B cell (primary cell): ENCODE data around the gene ADGRV1. TPM values are rescaled to one million over a fixed set of nuclear protein-coding genes. Genes with fewer than 3 reads are reported as not detected.

Source experiments
- ATAC-seq: fragments of 200-7000 bp; cut with Tn5 transposase; one replicate; pipeline ENCODE4 v1.10.0; 2021; ENCODE audit warnings: low read depth, mild to moderate bottlenecking, moderate number of reproducible peaks, moderate library complexity
- CTCF ChIA-PET: fragments of 350-600 bp; sonication (Branson Sonifier 250); formaldehyde crosslinking; loops from one replicate; lab custom pipeline; 2021; ENCODE audit warnings: antibody characterized with exemption, inconsistent platforms; lab: Charles Lee
- POLR2A ChIA-PET: fragments of 350-600 bp; sonication (Branson Sonifier 250); formaldehyde crosslinking; loops from one replicate; lab custom pipeline; 2021; ENCODE audit warnings: antibody characterized with exemption; lab: Charles Lee
- DNase-seq: peaks from one replicate; pipeline ENCODE4 v3.0.0; 2013
- H2AFZ ChIP-seq: 2 replicates; pipeline ENCODE4 v1.6.1; 2012; ENCODE audit warnings: mild to moderate bottlenecking, low read depth, low read length; ENCODE audit not compliant: insufficient read depth, poor library complexity, severe bottlenecking
- H3K27ac ChIP-seq, 2 donors: 1 replicate in 1 of 2; 2 replicates in 1 of 2; pipeline ENCODE4 v1.5.1; 2012 to 2013; ENCODE audit warnings: low read length in 2 of 2, mild to moderate bottlenecking in 2 of 2, moderate library complexity in 1 of 2
- H3K27me3 ChIP-seq, 4 experiments: fragments of 200-600 bp in 1 of 4; sonication (generic) in 1 of 4; replicated peaks in 1 of 4; 1 replicate in 2 of 4; 2 replicates in 2 of 4; pipeline versions ENCODE4 v1.6.1 to v1.7.0; 2013 to 2016; ENCODE audit warnings: low read length in 3 of 4, mild to moderate bottlenecking in 2 of 4, mixed read lengths in 1 of 4, moderate library complexity in 1 of 4; ENCODE audit not compliant: insufficient read depth in 4 of 4, control insufficient read depth in 3 of 4; ENCODE audit errors: control extremely low read depth in 1 of 4
- H3K36me3 ChIP-seq, 2 experiments: replicated peaks in 1 of 2; 1 replicate in 1 of 2; 2 replicates in 1 of 2; pipeline versions ENCODE4 v1.6.1 to v1.7.1; 2013; ENCODE audit warnings: low read length in 1 of 2; ENCODE audit not compliant: insufficient read depth in 2 of 2, control insufficient read depth in 1 of 2; ENCODE audit errors: control extremely low read depth in 1 of 2, extremely low read depth in 1 of 2
- H3K4me1 ChIP-seq, 2 donors: fragments of 200-600 bp in 1 of 2; sonication (generic) in 1 of 2; 1 replicate in 1 of 2; 2 replicates in 1 of 2; pipeline versions ENCODE4 v1.5.1 to v1.6.1; 2013 to 2017; ENCODE audit warnings: low read length in 2 of 2; ENCODE audit not compliant: control insufficient read depth in 2 of 2, insufficient read depth in 2 of 2
- H3K4me2 ChIP-seq: replicated peaks from 2 replicates; pipeline ENCODE3; 2012; ENCODE audit warnings: mild to moderate bottlenecking, low read depth, low read length; ENCODE audit not compliant: poor library complexity, severe bottlenecking
- H3K4me3 ChIP-seq, 5 experiments: fragments of 200-600 bp in 1 of 5; sonication (generic) in 1 of 5; 1 replicate in 3 of 5; 2 replicates in 2 of 5; pipeline versions ENCODE4 v1.5.1 to v1.7.0; 2011 to 2016; ENCODE audit warnings: low read length in 4 of 5, mild to moderate bottlenecking in 4 of 5, low read depth in 2 of 5, control low read depth in 1 of 5, moderate library complexity in 1 of 5; ENCODE audit not compliant: insufficient read depth in 1 of 5; ENCODE audit errors: control extremely low read depth in 1 of 5, extremely low read depth in 1 of 5
- H3K79me2 ChIP-seq: fragments of 200-600 bp; sonication (generic); one replicate; pipeline ENCODE4 v1.6.0; 2016; ENCODE audit warnings: low read length; ENCODE audit not compliant: control insufficient read depth, insufficient read depth
- H3K9ac ChIP-seq: fragments of 200-600 bp; sonication (generic); 2 replicates; pipeline ENCODE4 v1.6.1; 2017; ENCODE audit warnings: mild to moderate bottlenecking, low read length, moderate library complexity
- H3K9me3 ChIP-seq, 3 donors: one replicate each; pipeline versions ENCODE4 v1.6.1 to v1.7.1; 2013; ENCODE audit warnings: low read length in 2 of 3; ENCODE audit not compliant: control insufficient read depth in 2 of 3, insufficient read depth in 1 of 3; ENCODE audit errors: control extremely low read depth in 1 of 3
- H4K20me1 ChIP-seq: 2 replicates; pipeline ENCODE4 v1.6.0; 2012; ENCODE audit warnings: mild to moderate bottlenecking, low read length; ENCODE audit not compliant: insufficient read depth, control insufficient read depth, poor library complexity, severe bottlenecking
- H3K27ac Mint-ChIP-seq: one replicate; pipeline ENCODE4 v1.8.0; 2021; ENCODE audit warnings: mixed read lengths
- H3K27me3 Mint-ChIP-seq: one replicate; pipeline ENCODE4 v1.8.0; 2021; ENCODE audit warnings: mixed read lengths
- H3K4me1 Mint-ChIP-seq: one replicate; pipeline ENCODE4 v1.8.0; 2021; ENCODE audit warnings: mixed read lengths
- H3K4me3 Mint-ChIP-seq: one replicate; pipeline ENCODE4 v1.8.0; 2021; ENCODE audit warnings: mixed read lengths
- H3K9me3 Mint-ChIP-seq: one replicate; pipeline ENCODE4 v1.8.0; 2022; ENCODE audit warnings: mixed read lengths; ENCODE audit not compliant: insufficient read depth
- CTCF ChIP-seq: fragments of 200-600 bp; IDR thresholded peaks from one replicate; pipeline ENCODE4 v1.8.0; 2022; ENCODE audit warnings: antibody characterized with exemption, mild to moderate bottlenecking
- EZH2 ChIP-seq: IDR thresholded peaks from 2 replicates; pipeline ENCODE4 v1.6.1; 2012; ENCODE audit warnings: borderline replicate concordance, low read depth, mild to moderate bottlenecking, moderate library complexity, low read length; ENCODE audit not compliant: insufficient read depth, poor library complexity, severe bottlenecking
- WGBS: methylation state at CpG from one replicate; pipeline ENCODE4 v1.1.5; 2013; ENCODE audit warnings: missing lambda C conversion rate; ENCODE audit not compliant: insufficient coverage; 5-methylcytosine and 5-hydroxymethylcytosine counted together
- intact Hi-C: fragments of 100-400 bp; cut with micrococcal nuclease; formaldehyde crosslinking; loops from one replicate; pipeline ENCODE4 v1.10.0; 2022
- polyA plus RNA-seq: library from polyadenylated mRNA; depleted of rRNA; stranded (reverse); fragments of >200 nt; gene quantifications from 2 replicates; pipeline ENCODE4 v1.2.3, GENCODE V29; 2012
- total RNA-seq, 2 donors: library from RNA; stranded (reverse); fragments of 120-200 nt in 1 of 2; gene quantifications; 1 replicate in 1 of 2; 2 replicates in 1 of 2; pipeline versions ENCODE4 v1.2.3 to v1.2.4, GENCODE V29; 2013 to 2022

Gene ADGRV1
- total and polyA plus RNA-seq, 2 donors (not counting 1 experiment from before 2014, with no cell fraction given): 0.07 TPM; not detected in 1

DNA sequence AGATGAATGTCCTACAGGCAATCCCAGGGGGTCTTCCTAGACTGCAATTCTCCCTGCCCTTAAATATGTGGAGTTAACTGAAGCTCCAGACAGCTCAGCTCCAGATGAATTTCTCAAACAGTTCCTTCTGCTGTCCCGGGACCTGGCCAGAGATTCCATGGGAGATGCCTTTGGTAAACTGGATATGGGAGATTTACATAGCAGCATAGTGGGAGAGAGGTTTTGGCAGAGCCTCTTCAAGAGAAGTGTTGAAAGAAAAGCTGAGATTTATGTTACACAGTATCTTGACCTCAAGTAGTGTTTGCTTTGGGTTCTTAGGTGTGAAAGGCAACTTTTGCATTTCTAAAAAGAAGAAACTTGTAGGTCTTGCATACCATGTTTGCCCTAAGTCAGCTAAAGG, 459.6 kb downstream of the ADGRV1 start:
- intact Hi-C loops: no loop called here
- no peaks in the 10 kb centered on the region for H3K4me1 Mint-ChIP-seq
- H3K4me3 Mint-ChIP-seq: no peak overlapping the region
- peaks cover 5% of the 10 kb centered on the region for H3K9me3 Mint-ChIP-seq
- 80% methylated on average over 1 of the region's 1 CpG for WGBS
- no peaks in the 10 kb centered on the region for H4K20me1 ChIP-seq
- H3K4me3 ChIP-seq: no peak overlapping the region
- H2AFZ ChIP-seq: no peak overlapping the region
- CTCF ChIA-PET: no interaction called here
- POLR2A ChIA-PET: no interaction called here
- H3K27me3 ChIP-seq: no peaks in the 10 kb centered on the region
- no peaks in the 10 kb centered on the region for H3K79me2 ChIP-seq
- H3K9ac ChIP-seq: no peak overlapping the region
- TF ChIP-seq CTCF: no peak
- no peak for TF ChIP-seq EZH2
- no peak overlapping the region for H3K4me2 ChIP-seq
- peaks cover 14% of the 10 kb centered on the region for H3K27me3 Mint-ChIP-seq
- ATAC-seq (no peak), DNase-seq (no peak)
- H3K27ac ChIP-seq: no peak overlapping the region
- H3K9me3 ChIP-seq: no peaks in the 10 kb centered on the region
- no peaks in the 10 kb centered on the region for H3K4me1 ChIP-seq
- no peak overlapping the region for H3K27ac Mint-ChIP-seq
- H3K36me3 ChIP-seq: no peaks in the 10 kb centered on the region

- no peaks in the 10 kb centered on the region for H3K79me2 ChIP-seq
- CTCF ChIA-PET: no interaction called here
- no peak overlapping the region for H3K27ac ChIP-seq
- DNase-seq (no peak), ATAC-seq (no peak)
- WGBS: 67% methylated on average over 4 of the region's 4 CpGs
- no peaks in the 10 kb centered on the region for H3K27me3 ChIP-seq
- TF ChIP-seq CTCF (no peak), EZH2 (no peak)
- no peaks in the 10 kb centered on the region for H4K20me1 ChIP-seq
- H3K36me3 ChIP-seq: no peaks in the 10 kb centered on the region
- H3K4me3 ChIP-seq: no peak overlapping the region
- H3K4me1 ChIP-seq: no peaks in the 10 kb centered on the region
- POLR2A ChIA-PET: no interaction called here
- H3K9me3 Mint-ChIP-seq: peaks cover 3% of the 10 kb centered on the region
- intact Hi-C loops: no loop called here
- peaks cover 15% of the 10 kb centered on the region for H3K27me3 Mint-ChIP-seq
- no peaks in the 10 kb centered on the region for H3K9me3 ChIP-seq
- no peak overlapping the region for H2AFZ ChIP-seq
- no peak overlapping the region for H3K9ac ChIP-seq
- H3K4me3 Mint-ChIP-seq: no peak overlapping the region
- no peak overlapping the region for H3K27ac Mint-ChIP-seq
- H3K4me1 Mint-ChIP-seq: no peaks in the 10 kb centered on the region
- no peak overlapping the region for H3K4me2 ChIP-seq
These were observed 460.2 kb downstream of the ADGRV1 start for GRCh38 chr5:91018712-91019371.
